ENCODE measurements around the gene CAPN5. TPM values are rescaled to one million over a fixed set of nuclear protein-coding genes. Genes with fewer than 3 reads are reported as not detected.

CAPN5 gene
- total and polyA plus RNA-seq, 2 experiments from 2014 or later, result 18.3 to 22.4 TPM

DNA sequence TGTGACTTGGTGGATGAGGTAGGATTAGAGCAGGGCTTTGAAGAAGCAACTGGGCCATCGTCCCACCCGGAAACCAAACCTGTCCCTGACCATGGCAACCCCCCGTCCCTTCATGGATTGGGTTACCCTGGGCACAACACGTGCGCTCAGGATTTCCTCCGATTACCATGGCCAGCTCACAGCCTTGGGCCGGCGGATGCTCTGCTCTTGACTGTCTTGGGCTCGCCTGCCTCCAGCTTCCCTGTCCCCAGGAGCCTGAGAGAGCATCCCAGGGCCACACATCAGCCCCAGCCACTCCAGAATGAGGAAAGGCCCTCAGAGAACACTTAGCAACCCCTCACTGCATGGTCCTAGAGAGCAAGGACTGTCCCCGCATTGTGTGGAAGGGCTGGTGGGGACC lies 84.1 kb downstream of the CAPN5 start:
- Histone ChIP-seq H3K4me3 (no peak overlapping the region), H3K9me3 (ENCODE audit: low read depth) (no peaks in the 10 kb centered on the region), H3F3A (ENCODE audit: insufficient read depth) (no peaks in the 10 kb centered on the region), H3K27me3 (replicated peaks; ENCODE audit: insufficient read depth) (peaks cover 5% of the 10 kb centered on the region; the same call in 1 of the 2 replicates), H3K36me3 (ENCODE audit: low read depth) (no peaks in the 10 kb centered on the region), H3K4me1 (ENCODE audit: insufficient read depth) (no peaks in the 10 kb centered on the region), H3K4me2 (ENCODE audit: unreplicated experiment) (no peak overlapping the region), H3K27ac (no peak overlapping the region), H3K79me2 (ENCODE audit: insufficient read depth) (no peaks in the 10 kb centered on the region), H3K9ac (no peak overlapping the region), H3K9me2 (ENCODE audit: insufficient read depth) (no peaks in the 10 kb centered on the region), H4K20me1 (ENCODE audit: insufficient read depth) (no peaks in the 10 kb centered on the region), H2AFZ (no peak overlapping the region)
- no peak for TF ChIP-seq EZH2 (IDR thresholded peaks at IDR 0.05; ENCODE audit: insufficient read depth, poor library complexity, severe bottlenecking)
- TF ChIP-seq EZH2phosphoT487 (IDR thresholded peaks at IDR 0.05; ENCODE audit: insufficient read depth, low read depth), result no peak
- WGBS, 2 experiments (ENCODE audit: low coverage in 1 of 2, low lambda C conversion rate in 2 of 2, missing lambda C conversion rate in 2 of 2), result 86 to 88% methylated on average over 10 of the region's 10 CpGs
- DNase-seq, result no peak
- in situ Hi-C loops (cut with MboI), result no loop called here

GRCh38 chr11:77151804-77152509 lies 85.2 kb downstream of the CAPN5 start:
- Histone ChIP-seq H3K4me2 (ENCODE audit: unreplicated experiment) (no peak overlapping the region), H3K9ac (no peak overlapping the region), H4K20me1 (ENCODE audit: insufficient read depth) (no peaks in the 10 kb centered on the region), H3K4me1 (ENCODE audit: insufficient read depth) (no peaks in the 10 kb centered on the region), H3K9me2 (ENCODE audit: insufficient read depth) (no peaks in the 10 kb centered on the region), H3K27ac (no peak overlapping the region), H3K79me2 (ENCODE audit: insufficient read depth) (no peaks in the 10 kb centered on the region), H3F3A (ENCODE audit: insufficient read depth) (no peaks in the 10 kb centered on the region), H3K36me3 (ENCODE audit: low read depth) (no peaks in the 10 kb centered on the region), H2AFZ (no peak overlapping the region), H3K27me3 (replicated peaks; ENCODE audit: insufficient read depth) (peaks cover 5% of the 10 kb centered on the region; the same call in 1 of the 2 replicates), H3K9me3 (ENCODE audit: low read depth) (no peaks in the 10 kb centered on the region), H3K4me3 (no peak overlapping the region)
- DNase-seq, result no peak
- WGBS, 2 experiments (ENCODE audit: low coverage in 1 of 2, low lambda C conversion rate in 2 of 2, missing lambda C conversion rate in 2 of 2), result 84 to 91% methylated on average over 11 of the region's 11 CpGs
- no peak for TF ChIP-seq EZH2phosphoT487 (IDR thresholded peaks at IDR 0.05; ENCODE audit: insufficient read depth, low read depth)
- no peak for TF ChIP-seq EZH2 (IDR thresholded peaks at IDR 0.05; ENCODE audit: insufficient read depth, poor library complexity, severe bottlenecking)
- in situ Hi-C loops (cut with MboI), result no loop called here

GRCh38 chr11:77152846-77153245 lies 86.1 kb downstream of the CAPN5 start:
- Histone ChIP-seq H3K9ac (no peak overlapping the region), H2AFZ (no peak overlapping the region), H3K4me3 (no peak overlapping the region), H3K9me2 (ENCODE audit: insufficient read depth) (no peaks in the 10 kb centered on the region), H3K27ac (no peak overlapping the region), H3F3A (ENCODE audit: insufficient read depth) (no peaks in the 10 kb centered on the region), H3K9me3 (ENCODE audit: low read depth) (no peaks in the 10 kb centered on the region), H3K4me2 (ENCODE audit: unreplicated experiment) (no peak overlapping the region), H4K20me1 (ENCODE audit: insufficient read depth) (no peaks in the 10 kb centered on the region), H3K79me2 (ENCODE audit: insufficient read depth) (no peaks in the 10 kb centered on the region), H3K36me3 (ENCODE audit: low read depth) (no peaks in the 10 kb centered on the region), H3K27me3 (replicated peaks; ENCODE audit: insufficient read depth) (no peaks in the 10 kb centered on the region), H3K4me1 (ENCODE audit: insufficient read depth) (no peaks in the 10 kb centered on the region)
- 83 to 89% methylated on average over 6 of the region's 6 CpGs for WGBS, 2 experiments (ENCODE audit: low coverage in 1 of 2, low lambda C conversion rate in 2 of 2, missing lambda C conversion rate in 2 of 2)
- DNase-seq, result no peak
- in situ Hi-C loops (cut with MboI), result no loop called here
- TF ChIP-seq EZH2phosphoT487 (IDR thresholded peaks at IDR 0.05; ENCODE audit: insufficient read depth, low read depth) (no peak), EZH2 (IDR thresholded peaks at IDR 0.05; ENCODE audit: insufficient read depth, poor library complexity, severe bottlenecking) (no peak)

DNA sequence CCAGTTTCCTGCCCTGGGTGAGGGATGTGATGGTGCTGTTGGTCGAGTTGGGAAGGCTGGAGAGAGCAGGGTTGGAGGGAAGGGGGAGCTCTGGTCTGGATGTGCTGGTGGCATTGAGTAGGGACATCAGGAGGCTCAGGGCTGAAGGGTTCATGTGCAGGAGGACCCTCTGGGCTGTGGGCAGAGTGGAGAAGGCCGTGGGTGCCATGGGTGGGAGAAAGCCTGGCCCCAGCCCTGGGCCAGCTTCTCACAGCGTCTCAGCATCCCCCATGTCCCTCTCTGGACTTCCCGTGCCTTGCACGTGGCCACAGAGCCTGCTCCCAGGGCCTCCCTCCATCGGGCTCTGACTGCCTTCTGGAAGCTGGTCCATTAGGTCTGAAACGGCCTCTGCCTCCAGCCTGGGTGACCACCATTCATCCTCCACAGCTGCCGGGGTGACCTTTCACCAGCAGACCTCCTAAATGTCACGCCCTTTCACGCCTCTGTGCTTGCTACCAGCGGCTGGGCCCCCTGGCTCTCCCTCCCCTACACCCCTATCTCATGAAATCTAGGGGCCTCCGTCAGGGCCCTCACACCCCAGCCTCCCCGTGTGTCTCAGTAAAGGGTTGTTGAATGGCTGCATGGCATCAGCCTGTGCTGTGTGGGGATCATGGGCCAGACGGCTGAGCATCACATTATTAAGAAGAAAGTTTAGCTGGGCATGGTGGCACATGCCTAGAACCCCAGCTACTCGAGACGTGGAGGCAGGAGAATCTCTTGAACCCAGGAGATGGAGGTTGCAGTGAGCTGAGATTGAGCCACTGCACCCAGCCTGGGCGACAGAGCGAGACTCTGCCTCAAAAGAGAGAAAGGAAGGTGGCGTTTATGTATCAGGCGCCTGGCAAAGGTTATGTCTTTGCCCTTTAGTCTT lies 86.8 kb downstream of the CAPN5 start:
- no peaks in the 10 kb centered on the region for H4K20me1 ChIP-seq (ENCODE audit: insufficient read depth)
- no peak overlapping the region for H3K4me2 ChIP-seq (ENCODE audit: unreplicated experiment)
- no peak for DNase-seq
- H3K36me3 ChIP-seq (ENCODE audit: low read depth), result no peaks in the 10 kb centered on the region
- TF ChIP-seq EZH2 (IDR thresholded peaks at IDR 0.05; ENCODE audit: insufficient read depth, poor library complexity, severe bottlenecking) (no peak), EZH2phosphoT487 (IDR thresholded peaks at IDR 0.05; ENCODE audit: insufficient read depth, low read depth) (no peak)
- in situ Hi-C loops (cut with MboI), result no loop called here
- H3K79me2 ChIP-seq (ENCODE audit: insufficient read depth), result no peaks in the 10 kb centered on the region
- no peaks in the 10 kb centered on the region for H3F3A ChIP-seq (ENCODE audit: insufficient read depth)
- H3K4me1 ChIP-seq (ENCODE audit: insufficient read depth), result no peaks in the 10 kb centered on the region
- H3K27ac ChIP-seq, result no peak overlapping the region
- H3K9ac ChIP-seq, result no peak overlapping the region
- WGBS, 2 experiments (ENCODE audit: low coverage in 1 of 2, low lambda C conversion rate in 2 of 2, missing lambda C conversion rate in 2 of 2), result 68 to 75% methylated on average over 19 of the region's 20 CpGs
- H2AFZ ChIP-seq, result no peak overlapping the region
- no peaks in the 10 kb centered on the region for H3K9me3 ChIP-seq (ENCODE audit: low read depth)
- H3K9me2 ChIP-seq (ENCODE audit: insufficient read depth), result no peaks in the 10 kb centered on the region
- no peaks in the 10 kb centered on the region for H3K27me3 ChIP-seq (replicated peaks; ENCODE audit: insufficient read depth)
- H3K4me3 ChIP-seq, result no peak overlapping the region
